Activated CD4-positive, CD25-positive, alpha-beta regulatory T cell treated with anti-CD3 and anti-CD28 coated beads, Interleukin-2, amount 50 U/mL, for 16 hours (primary cell): ENCODE results near the gene ADAM8.
"Not testable (repeated sequence)": the region's sequence is repeated elsewhere in the genome, so short reads cannot be mapped to it uniquely, and the experiment has no call there.

Source experiments
- DNase-seq: peaks from one replicate; pipeline ENCODE4 v3.0.0-alpha.2; 2020; ENCODE audit warnings: low read depth, low spot score

Gene ADAM8

GRCh38 chr10:133276435-133277201 is at the start of gene ADAM8:
ADAM8 (minus strand) TSS chr10:133276868; CDS start chr10:133276817, 51 bp downstream.
- DNase-seq = no peak

GRCh38 chr10:133326223-133326551 is 49.5 kb upstream of the ADAM8 start:
- DNase-seq = no peak

GRCh38 chr10:133325440-133326222 is 49.0 kb upstream of the ADAM8 start:
- no peak for DNase-seq

- no peak for DNase-seq
Observed at GRCh38 chr10:133324857-133325260, 48.2 kb upstream of the ADAM8 start.

GRCh38 chr10:133324198-133324792 is 47.6 kb upstream of the ADAM8 start:
- no peak for DNase-seq

GRCh38 chr10:133322064-133322709 is 45.5 kb upstream of the ADAM8 start:
- not testable (repeated sequence) for DNase-seq

GRCh38 chr10:133320852-133321422 is 44.3 kb upstream of the ADAM8 start:
- DNase-seq = not testable (repeated sequence)

- peak; percentile 24 for DNase-seq
Observed at GRCh38 chr10:133318494-133319127, 41.9 kb upstream of the ADAM8 start.

- DNase-seq = no peak
Observed at GRCh38 chr10:133316732-133317131, 40.1 kb upstream of the ADAM8 start.

- DNase-seq = no peak
Observed at GRCh38 chr10:133316266-133316665, 39.6 kb upstream of the ADAM8 start.

GRCh38 chr10:133315847-133316246 is 39.2 kb upstream of the ADAM8 start:
- no peak for DNase-seq

GRCh38 chr10:133314911-133315310 is 38.2 kb upstream of the ADAM8 start:
- no peak for DNase-seq

- DNase-seq = no peak
Observed at GRCh38 chr10:133313192-133313591, 36.5 kb upstream of the ADAM8 start.

GRCh38 chr10:133312769-133313145 is 36.1 kb upstream of the ADAM8 start:
- no peak for DNase-seq

GRCh38 chr10:133312016-133312768 is 35.5 kb upstream of the ADAM8 start:
- no peak for DNase-seq

- no peak for DNase-seq
Observed at GRCh38 chr10:133311570-133311969, 34.9 kb upstream of the ADAM8 start.

- DNase-seq = no peak
Observed at GRCh38 chr10:133310789-133311188, 34.1 kb upstream of the ADAM8 start.

- DNase-seq = no peak
Observed at GRCh38 chr10:133310399-133310755, 33.7 kb upstream of the ADAM8 start.

GRCh38 chr10:133309720-133310398 is 33.2 kb upstream of the ADAM8 start:
- DNase-seq = no peak

GRCh38 chr10:133309100-133309719 is 32.5 kb upstream of the ADAM8 start:
- DNase-seq = peak; percentile 78
